H7 (cell line): ENCODE results near the gene VCPKMT. TPM values are rescaled to one million over a fixed set of nuclear protein-coding genes. Genes with fewer than 3 reads are reported as not detected.

Experiments used
- DNase-seq: peaks from one replicate; pipeline ENCODE4 v3.0.0; 2012
- H3K27me3 ChIP-seq: 2 replicates; pipeline ENCODE4 v1.6.0; 2011; ENCODE audit warnings: mild to moderate bottlenecking, low read length; ENCODE audit not compliant: control insufficient read depth, insufficient read depth
- H3K36me3 ChIP-seq: replicated peaks from 2 replicates; pipeline ENCODE4 v1.5.1; 2011; ENCODE audit warnings: low read length; ENCODE audit not compliant: control insufficient read depth, insufficient read depth
- H3K4me3 ChIP-seq: 2 replicates; pipeline ENCODE4 v1.5.1; 2011; ENCODE audit warnings: low read depth, mild to moderate bottlenecking, control low read depth, low read length, moderate library complexity; ENCODE audit not compliant: insufficient read depth
- total RNA-seq: library from RNA; depleted of rRNA; stranded (reverse); fragments of >200 nt; shearing (Covaris generic); gene quantifications from 2 replicates; pipeline ENCODE4 v1.2.3, GENCODE V29; 2014

VCPKMT gene
- total RNA-seq, 1 experiment from 2014 or later = 8.2 TPM

DNA sequence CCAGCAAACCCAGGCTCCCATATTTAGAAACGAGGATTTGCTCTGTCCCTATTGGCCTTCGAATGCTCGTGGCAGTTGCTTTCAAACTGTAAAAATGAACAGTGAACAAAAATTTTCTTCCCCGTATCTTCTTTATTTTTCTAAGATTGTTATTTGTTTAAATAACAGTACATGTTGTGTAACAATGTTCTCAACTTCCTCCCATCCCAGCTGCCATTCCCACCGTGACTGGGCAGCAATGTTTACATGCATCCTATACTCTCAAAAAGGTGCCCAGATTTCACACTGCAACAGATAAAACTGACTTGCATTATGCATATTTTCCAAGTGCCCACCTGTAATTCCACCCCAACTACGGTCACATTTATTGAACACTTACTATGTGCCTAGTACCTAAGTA lies 12.8 kb downstream of the VCPKMT start:
- no peak overlapping the region for H3K4me3 ChIP-seq
- no peaks in the 10 kb centered on the region for H3K36me3 ChIP-seq
- DNase-seq = no peak
- H3K27me3 ChIP-seq = no peaks in the 10 kb centered on the region

- Histone ChIP-seq H3K4me3 (no peak overlapping the region), H3K27me3 (no peaks in the 10 kb centered on the region), H3K36me3 (no peaks in the 10 kb centered on the region)
- DNase-seq = no peak
Measured at GRCh38 chr14:50101417-50101816, 15.0 kb downstream of the VCPKMT start.

- Histone ChIP-seq H3K27me3 (no peaks in the 10 kb centered on the region), H3K36me3 (no peaks in the 10 kb centered on the region), H3K4me3 (no peak overlapping the region)
- no peak for DNase-seq
Measured at GRCh38 chr14:50100805-50101204, 15.6 kb downstream of the VCPKMT start.

DNA sequence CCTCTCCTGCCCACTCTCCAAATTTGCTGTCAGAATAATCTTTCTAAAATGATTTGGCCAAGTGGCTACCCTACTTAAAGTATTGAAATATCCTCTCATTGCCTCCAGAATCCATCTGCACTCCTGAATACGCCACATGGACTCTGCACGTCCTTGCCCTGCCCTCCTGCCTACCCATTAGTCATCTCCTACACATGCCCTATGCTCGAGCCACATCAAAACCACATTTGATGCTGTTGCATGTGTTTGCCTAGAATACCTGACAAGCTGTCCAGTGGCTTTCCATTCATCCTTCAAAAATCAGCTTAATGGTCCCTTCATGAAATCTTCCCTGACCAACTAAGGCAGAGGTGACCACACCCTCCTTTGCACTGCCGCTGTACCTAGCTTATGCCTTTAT lies 17.0 kb downstream of the VCPKMT start:
- no peak overlapping the region for H3K4me3 ChIP-seq
- H3K36me3 ChIP-seq = no peaks in the 10 kb centered on the region
- no peak for DNase-seq
- no peaks in the 10 kb centered on the region for H3K27me3 ChIP-seq

- DNase-seq = no peak
Measured at GRCh38 chr14:50095895-50096294, 20.5 kb downstream of the VCPKMT start.

DNA sequence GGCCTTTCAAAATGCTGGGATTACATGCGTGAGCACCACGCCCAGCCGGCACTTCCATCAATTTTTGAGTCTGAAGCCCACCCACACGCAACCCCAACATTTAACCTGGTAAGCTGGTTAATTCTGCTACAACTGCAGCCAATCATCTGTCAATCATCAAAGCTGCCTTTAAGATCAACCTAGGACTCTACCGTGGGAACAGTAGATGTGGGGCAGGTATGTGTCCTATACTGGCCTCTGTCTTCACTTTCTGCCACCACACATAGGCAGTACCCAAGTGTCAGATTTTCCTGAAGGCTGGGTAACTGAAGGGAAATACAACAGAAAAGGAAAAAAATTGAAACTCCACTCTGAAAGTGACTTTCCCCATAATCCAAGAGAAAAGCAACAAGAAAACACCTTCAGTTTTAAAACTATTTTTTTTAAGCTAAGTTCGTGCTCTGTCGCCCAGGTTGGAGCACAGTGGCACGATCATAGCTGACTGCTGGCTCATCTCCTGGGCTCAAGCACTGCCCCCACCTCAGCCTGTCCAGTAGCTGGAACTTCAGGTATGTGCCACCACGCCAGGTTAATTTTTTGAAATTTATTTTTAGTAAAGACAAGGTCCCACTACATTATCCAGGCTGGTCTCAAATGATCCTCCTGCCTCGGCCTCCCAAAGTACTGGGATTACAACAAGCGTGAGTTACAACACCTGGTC lies 22.2 kb downstream of the VCPKMT start:
- Histone ChIP-seq H3K4me3 (no peak overlapping the region), H3K36me3 (no peaks in the 10 kb centered on the region), H3K27me3 (no peaks in the 10 kb centered on the region)
- no peak for DNase-seq

More at GRCh38 chr14:50095895-50096294, 20.5 kb downstream of the VCPKMT start:
- Histone ChIP-seq H3K4me3 (no peak overlapping the region), H3K27me3 (no peaks in the 10 kb centered on the region), H3K36me3 (no peaks in the 10 kb centered on the region)

GRCh38 chr14:50093496-50093895 lies 22.9 kb downstream of the VCPKMT start:
- H3K36me3 ChIP-seq = no peaks in the 10 kb centered on the region
- H3K4me3 ChIP-seq = no peak overlapping the region
- H3K27me3 ChIP-seq = no peaks in the 10 kb centered on the region
- DNase-seq = no peak

GRCh38 chr14:50092006-50092555 lies 24.3 kb downstream of the VCPKMT start:
- Histone ChIP-seq H3K36me3 (no peaks in the 10 kb centered on the region), H3K4me3 (no peak overlapping the region), H3K27me3 (no peaks in the 10 kb centered on the region)
- no peak for DNase-seq

GRCh38 chr14:50091240-50091913 lies 25.0 kb downstream of the VCPKMT start:
- H3K27me3 ChIP-seq = no peaks in the 10 kb centered on the region
- DNase-seq = no peak
- H3K4me3 ChIP-seq = no peak overlapping the region
- H3K36me3 ChIP-seq = no peaks in the 10 kb centered on the region

- DNase-seq = no peak
- no peaks in the 10 kb centered on the region for H3K27me3 ChIP-seq
- H3K4me3 ChIP-seq = no peak overlapping the region
- H3K36me3 ChIP-seq = no peaks in the 10 kb centered on the region
Measured at GRCh38 chr14:50089208-50089607, 27.2 kb downstream of the VCPKMT start.

DNA sequence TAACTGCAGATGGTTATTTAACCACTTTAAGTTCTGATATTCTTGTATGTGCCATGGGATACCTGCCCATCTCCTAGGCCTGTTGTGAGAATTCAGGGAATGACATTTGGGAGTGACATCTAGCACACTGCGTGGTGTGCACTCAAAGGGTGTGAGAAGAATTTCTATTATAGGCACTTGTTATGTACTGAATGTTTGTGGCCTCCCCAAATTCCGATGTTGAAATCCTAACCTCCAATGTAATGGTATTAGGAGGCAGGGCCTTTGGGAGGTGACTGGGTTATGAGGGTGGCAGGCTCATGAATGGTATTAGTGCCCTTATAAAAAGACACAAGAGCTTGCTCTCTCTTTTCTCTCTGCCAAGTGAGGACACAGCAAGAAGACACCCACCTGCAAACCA lies 27.6 kb downstream of the VCPKMT start:
- no peak for DNase-seq
- H3K4me3 ChIP-seq = no peak overlapping the region
- H3K36me3 ChIP-seq = no peaks in the 10 kb centered on the region
- no peaks in the 10 kb centered on the region for H3K27me3 ChIP-seq

GRCh38 chr14:50088117-50088515 lies 28.3 kb downstream of the VCPKMT start:
- no peak for DNase-seq

GRCh38 chr14:50087341-50088116 lies 28.8 kb downstream of the VCPKMT start:
- H3K27me3 ChIP-seq = no peaks in the 10 kb centered on the region
- DNase-seq = no peak
- no peaks in the 10 kb centered on the region for H3K36me3 ChIP-seq
- no peak overlapping the region for H3K4me3 ChIP-seq

More at GRCh38 chr14:50088117-50088515, 28.3 kb downstream of the VCPKMT start:
- Histone ChIP-seq H3K4me3 (no peak overlapping the region), H3K36me3 (no peaks in the 10 kb centered on the region), H3K27me3 (no peaks in the 10 kb centered on the region)

GRCh38 chr14:50086321-50086711 lies 30.1 kb downstream of the VCPKMT start:
- H3K27me3 ChIP-seq = no peaks in the 10 kb centered on the region
- H3K4me3 ChIP-seq = no peak overlapping the region
- no peaks in the 10 kb centered on the region for H3K36me3 ChIP-seq
- DNase-seq = no peak
